Endodermal cell (in vitro differentiated cells): Measurements from ENCODE around the gene PLB1. TPM values are rescaled to one million over a fixed set of nuclear protein-coding genes. Genes with fewer than 3 reads are reported as not detected.

Experiments
- DNase-seq: peaks from one replicate; pipeline ENCODE4 v3.0.0-alpha.2; 2017
- H3K27ac ChIP-seq: 2 replicates; pipeline ENCODE4 v1.5.1; 2013; ENCODE audit warnings: mild to moderate bottlenecking, low read depth, low read length, moderate library complexity
- H3K27me3 ChIP-seq: 2 replicates; pipeline ENCODE4 v1.6.1; 2013; ENCODE audit warnings: mild to moderate bottlenecking, low read length, moderate library complexity; ENCODE audit not compliant: insufficient read depth, control insufficient read depth, poor library complexity, severe bottlenecking
- H3K36me3 ChIP-seq: 2 replicates; pipeline ENCODE4 v1.7.0; 2013; ENCODE audit warnings: mild to moderate bottlenecking, low read length, moderate library complexity; ENCODE audit not compliant: control insufficient read depth, insufficient read depth
- H3K4me1 ChIP-seq: one replicate; pipeline ENCODE4 v1.7.0; 2013; ENCODE audit warnings: low read length; ENCODE audit not compliant: control insufficient read depth, insufficient read depth
- H3K4me3 ChIP-seq: 2 replicates; pipeline ENCODE4 v1.5.1; 2013; ENCODE audit warnings: mild to moderate bottlenecking, low read length, moderate library complexity
- H3K9ac ChIP-seq: 2 replicates; pipeline ENCODE4 v1.6.1; 2013; ENCODE audit warnings: mild to moderate bottlenecking, low read length, moderate library complexity; ENCODE audit not compliant: poor library complexity, severe bottlenecking; ENCODE audit errors: extremely low read depth
- H3K9me3 ChIP-seq: 2 replicates; pipeline ENCODE4 v1.6.1; 2013; ENCODE audit warnings: mild to moderate bottlenecking, low read length, moderate library complexity; ENCODE audit not compliant: control insufficient read depth
- H3K27ac Mint-ChIP-seq: 2 replicates; pipeline ENCODE4 v1.8.0; 2020; ENCODE audit warnings: mixed read lengths
- H3K27me3 Mint-ChIP-seq: 2 replicates; pipeline ENCODE4 v1.8.0; 2021; ENCODE audit warnings: mild to moderate bottlenecking, mixed read lengths; ENCODE audit not compliant: insufficient read depth
- H3K36me3 Mint-ChIP-seq: 2 replicates; pipeline ENCODE4 v1.8.0; 2020; ENCODE audit warnings: low read depth, mixed read lengths
- H3K4me1 Mint-ChIP-seq: 2 replicates; pipeline ENCODE4 v1.8.0; 2020; ENCODE audit warnings: mixed read lengths
- H3K4me3 Mint-ChIP-seq: 2 replicates; pipeline ENCODE4 v1.8.0; 2020; ENCODE audit warnings: mild to moderate bottlenecking, moderate library complexity, mixed read lengths
- H3K9me3 Mint-ChIP-seq: 2 replicates; pipeline ENCODE4 v1.8.0; 2020; ENCODE audit warnings: mild to moderate bottlenecking, mixed read lengths
- WGBS, 2 experiments: methylation state at CpG; one replicate each; pipeline versions ENCODE4 v1.1.5 to v1.1.7; 2013; ENCODE audit warnings: missing lambda C conversion rate in 2 of 2, mixed read lengths in 1 of 2; ENCODE audit not compliant: insufficient coverage in 1 of 2, insufficient read length in 1 of 2; 5-methylcytosine and 5-hydroxymethylcytosine counted together
- total RNA-seq, 2 donors: library from RNA; stranded (reverse); fragmentation: NEBNext Ultra II Directional in 1 of 2; extraction: Animal tissue kit (Norgen Biotek cat#: 25700) in 1 of 2; gene quantifications; 2 replicates in 1 of 2; 3 replicates in 1 of 2; pipeline ENCODE4 v1.2.1, GENCODE V29; 2021
- TF ChIP-seq, protein P1 (sequence below): fragments of 200-600 bp; sonication (generic); conservative IDR thresholded peaks from 2 replicates; pipeline ENCODE4 v1.5.0; 2021; ENCODE audit warnings: antibody characterized with exemption, mild to moderate bottlenecking

The PLB1 gene
- total RNA-seq, 2 donors from 2014 or later = 0.35 to 0.38 TPM

DNA sequence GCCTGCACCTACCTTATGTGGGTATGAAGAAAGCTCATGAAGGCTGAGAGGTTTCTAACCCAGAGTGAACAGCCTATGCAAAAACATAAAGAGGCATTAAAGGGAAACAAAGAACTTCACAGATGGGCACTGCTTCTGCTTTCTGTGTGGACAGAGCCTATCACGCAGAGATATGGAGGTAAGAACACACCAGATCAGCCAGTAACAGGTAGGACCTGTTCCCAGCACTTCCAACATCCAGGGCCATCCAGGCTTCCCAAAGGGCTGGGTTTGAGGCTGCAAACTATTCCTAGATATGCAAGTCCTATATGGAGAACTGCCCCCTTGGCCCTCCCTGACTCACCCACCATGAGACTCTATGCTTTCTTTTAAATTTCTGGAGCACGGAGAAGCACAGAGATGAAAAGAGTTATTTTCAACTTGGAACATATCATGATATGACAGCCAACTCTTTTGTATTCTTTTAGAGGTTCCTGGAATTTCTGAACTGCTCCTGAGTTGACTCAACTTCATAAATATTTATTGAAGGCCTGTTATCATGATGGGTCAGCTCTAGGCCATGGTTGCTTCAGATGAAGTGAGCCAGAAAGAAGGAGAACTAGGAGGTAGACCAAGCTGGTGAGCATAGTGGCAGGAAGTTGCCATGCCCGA, 178.3 kb downstream of the PLB1 start:
- H3K9me3 ChIP-seq = no peaks in the 10 kb centered on the region
- Mint-ChIP-seq H3K27me3 (no peaks in the 10 kb centered on the region), H3K9me3 (peaks cover 1% of the 10 kb centered on the region), H3K4me3 (no peak overlapping the region), H3K4me1 (no peaks in the 10 kb centered on the region), H3K36me3 (no peaks in the 10 kb centered on the region), H3K27ac (no peak overlapping the region)
- 87 to 92% methylated on average over 2 to 3 of the region's 3 CpGs for WGBS, 2 experiments
- no peaks in the 10 kb centered on the region for H3K36me3 ChIP-seq
- no peak overlapping the region for H3K27ac ChIP-seq
- no peaks in the 10 kb centered on the region for H3K27me3 ChIP-seq
- DNase-seq = no peak
- no peak overlapping the region for H3K4me3 ChIP-seq
- no peaks in the 10 kb centered on the region for H3K4me1 ChIP-seq
- H3K9ac ChIP-seq = no peak overlapping the region
- TF ChIP-seq, protein P1, sequence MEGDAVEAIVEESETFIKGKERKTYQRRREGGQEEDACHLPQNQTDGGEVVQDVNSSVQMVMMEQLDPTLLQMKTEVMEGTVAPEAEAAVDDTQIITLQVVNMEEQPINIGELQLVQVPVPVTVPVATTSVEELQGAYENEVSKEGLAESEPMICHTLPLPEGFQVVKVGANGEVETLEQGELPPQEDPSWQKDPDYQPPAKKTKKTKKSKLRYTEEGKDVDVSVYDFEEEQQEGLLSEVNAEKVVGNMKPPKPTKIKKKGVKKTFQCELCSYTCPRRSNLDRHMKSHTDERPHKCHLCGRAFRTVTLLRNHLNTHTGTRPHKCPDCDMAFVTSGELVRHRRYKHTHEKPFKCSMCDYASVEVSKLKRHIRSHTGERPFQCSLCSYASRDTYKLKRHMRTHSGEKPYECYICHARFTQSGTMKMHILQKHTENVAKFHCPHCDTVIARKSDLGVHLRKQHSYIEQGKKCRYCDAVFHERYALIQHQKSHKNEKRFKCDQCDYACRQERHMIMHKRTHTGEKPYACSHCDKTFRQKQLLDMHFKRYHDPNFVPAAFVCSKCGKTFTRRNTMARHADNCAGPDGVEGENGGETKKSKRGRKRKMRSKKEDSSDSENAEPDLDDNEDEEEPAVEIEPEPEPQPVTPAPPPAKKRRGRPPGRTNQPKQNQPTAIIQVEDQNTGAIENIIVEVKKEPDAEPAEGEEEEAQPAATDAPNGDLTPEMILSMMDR = no peak

DNA sequence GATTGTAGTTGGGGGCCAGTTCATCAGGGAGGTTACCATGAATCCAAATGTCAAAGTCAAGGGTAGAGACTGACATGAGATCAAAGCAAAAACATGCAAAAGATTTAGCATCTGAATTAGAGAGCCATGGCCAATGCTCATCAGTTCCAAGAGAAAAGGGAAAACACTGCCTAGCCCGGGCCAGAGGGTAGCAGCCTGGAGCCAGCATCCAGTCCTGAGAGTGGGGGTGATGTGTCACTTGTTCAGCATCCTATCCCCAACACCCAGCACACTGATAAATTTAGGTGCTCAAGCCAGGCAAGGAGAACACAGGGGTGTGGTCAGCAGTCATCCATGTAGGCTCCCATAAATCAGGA, 178.8 kb downstream of the PLB1 start:
- WGBS, 2 experiments = 57% methylated on average over 1 of the region's 1 CpG; no CpG with 5 or more reads in 1 of the 2 experiments

GRCh38 chr2:28676152-28676835, 180.4 kb downstream of the PLB1 start:
- H3K27ac ChIP-seq = no peak overlapping the region
- WGBS, 2 experiments = 80 to 93% methylated on average over 1 to 5 of the region's 5 CpGs
- Mint-ChIP-seq H3K9me3 (peaks cover 1% of the 10 kb centered on the region), H3K27me3 (no peaks in the 10 kb centered on the region), H3K27ac (no peak overlapping the region), H3K36me3 (no peaks in the 10 kb centered on the region), H3K4me3 (no peak overlapping the region), H3K4me1 (no peaks in the 10 kb centered on the region)
- DNase-seq = no peak
- H3K9me3 ChIP-seq = no peaks in the 10 kb centered on the region
- H3K27me3 ChIP-seq = no peaks in the 10 kb centered on the region
- H3K36me3 ChIP-seq = no peaks in the 10 kb centered on the region
- no peak overlapping the region for H3K4me3 ChIP-seq
- TF ChIP-seq, protein P1 = no peak
- no peak overlapping the region for H3K9ac ChIP-seq
- H3K4me1 ChIP-seq = no peaks in the 10 kb centered on the region

More for the DNA sequence above, 178.8 kb downstream of the PLB1 start:
- H3K4me3 ChIP-seq = no peak overlapping the region
- H3K9ac ChIP-seq = no peak overlapping the region
- H3K9me3 ChIP-seq = no peaks in the 10 kb centered on the region
- no peaks in the 10 kb centered on the region for H3K4me1 ChIP-seq
- no peak for DNase-seq
- Mint-ChIP-seq H3K27ac (no peak overlapping the region), H3K9me3 (peaks cover 1% of the 10 kb centered on the region), H3K4me3 (no peak overlapping the region), H3K4me1 (no peaks in the 10 kb centered on the region), H3K27me3 (no peaks in the 10 kb centered on the region), H3K36me3 (no peaks in the 10 kb centered on the region)
- H3K36me3 ChIP-seq = no peaks in the 10 kb centered on the region
- TF ChIP-seq, protein P1 = no peak
- no peak overlapping the region for H3K27ac ChIP-seq
- H3K27me3 ChIP-seq = no peaks in the 10 kb centered on the region
